GM13976 (cell line): ENCODE results near the gene KLF5.

Experiments used
- DNase-seq: peaks from one replicate; pipeline ENCODE4 v3.0.0; 2012; ENCODE audit warnings: low spot score
- CTCF ChIP-seq: IDR thresholded peaks from 2 replicates; pipeline ENCODE4 v1.5.1; 2012; ENCODE audit warnings: borderline replicate concordance, mild to moderate bottlenecking; ENCODE audit not compliant: insufficient read depth; ENCODE audit errors: extremely low read depth, missing control alignments, control extremely low read depth
- in situ Hi-C: fragments of 300-500 bp; cut with MboI; formaldehyde crosslinking; loops from one replicate; pipeline ENCODE4 v1.12.0; 2022; ENCODE audit warnings: low sequenced_read_pairs, mixed read lengths, inconsistent platforms; ENCODE audit not compliant: unreplicated experiment

Gene KLF5

GRCh38 chr13:73054712-73055111 is 4.1 kb upstream of the KLF5 start:
- in situ Hi-C loops = no loop called here
- no peak for TF ChIP-seq CTCF
- no peak for DNase-seq

GRCh38 chr13:73055813-73056564 is 2.8 kb upstream of the KLF5 start:
- DNase-seq = no peak
- no peak for TF ChIP-seq CTCF
- in situ Hi-C loops = no loop called here

GRCh38 chr13:73056565-73056962 is 2.2 kb upstream of the KLF5 start:
- DNase-seq = no peak
- in situ Hi-C loops = no loop called here
- no peak for TF ChIP-seq CTCF

GRCh38 chr13:73057284-73058063 is 1.3 kb upstream of the KLF5 start:
- in situ Hi-C loops = no loop called here
- no peak for DNase-seq
- TF ChIP-seq CTCF = no peak

GRCh38 chr13:73058064-73058313 is 816 bp upstream of the KLF5 start:
- no peak for DNase-seq
- TF ChIP-seq CTCF = no peak
- in situ Hi-C loops = no loop called here

GRCh38 chr13:73058432-73058735 is 421 bp upstream of the KLF5 start:
- in situ Hi-C loops = no loop called here
- DNase-seq = no peak
- TF ChIP-seq CTCF = no peak
